HT-29 (cell line): ENCODE measurements around the gene NTN4. TPM values are rescaled to one million over a fixed set of nuclear protein-coding genes. Genes with fewer than 3 reads are reported as not detected.
"Not testable (repeated sequence)": the region's sequence is repeated elsewhere in the genome, so short reads cannot be mapped to it uniquely, and the experiment has no call there.

Experiments
- DNase-seq: peaks from one replicate; pipeline ENCODE4 v3.0.0-alpha.2; 2015; ENCODE audit warnings: low spot score
- total RNA-seq: library from RNA; depleted of rRNA; stranded (reverse); fragments of >200 nt; shearing (Covaris generic); gene quantifications from 2 replicates; pipeline ENCODE4 v1.2.3, GENCODE V29; 2014; rRNA removed

Gene NTN4
- total RNA-seq = 17.1 and 18.1 TPM in 2 replicates

DNA sequence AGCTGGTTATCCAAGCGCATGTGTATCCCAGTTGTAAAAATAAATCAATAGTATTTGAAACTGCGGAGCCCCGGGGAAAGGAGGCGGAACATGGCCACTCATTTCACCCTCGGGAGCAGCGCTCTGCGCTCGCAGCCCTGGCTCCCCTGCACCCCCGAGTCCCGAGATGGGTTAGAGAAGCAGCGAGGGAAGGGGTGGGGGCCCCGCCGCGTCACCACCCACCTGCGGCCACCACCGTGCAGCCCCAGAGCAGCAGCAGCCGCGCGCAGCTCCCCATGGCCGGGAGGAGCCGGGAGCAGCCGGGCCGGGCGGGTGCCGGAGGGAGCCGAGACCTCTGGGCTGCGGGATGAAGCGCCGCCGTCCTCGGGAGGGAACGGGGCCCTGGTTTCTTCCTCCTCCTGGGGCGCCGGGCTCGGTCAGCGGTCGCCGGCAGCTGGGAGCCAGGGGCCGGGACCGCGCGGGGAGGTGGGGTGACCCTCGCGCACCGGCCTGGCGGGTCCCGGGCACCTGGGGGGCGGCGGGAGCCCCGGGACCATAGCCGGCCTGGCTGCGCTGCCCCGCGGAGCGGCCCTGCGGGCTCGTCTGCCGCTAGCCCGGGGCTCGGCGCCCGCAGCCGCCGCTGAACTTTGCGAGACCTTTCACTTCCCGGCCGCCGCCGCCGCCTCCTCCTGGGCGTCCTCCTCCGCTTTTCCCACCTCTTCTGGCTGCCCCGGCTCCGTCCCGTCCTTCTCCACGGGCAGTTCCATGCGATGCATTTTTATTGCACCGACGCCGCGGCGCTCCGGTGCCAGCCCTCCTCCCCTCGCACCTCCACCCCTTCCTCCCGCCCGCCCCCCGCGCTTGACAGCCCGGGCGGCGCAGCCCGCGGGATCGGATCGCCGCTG is at the start of gene NTN4:
NTN4 (minus strand) TSS at position 732 of the 884 bp plus-strand sequence; CDS start at position 277, 455 bp downstream.
- DNase-seq = peak; percentile 39

DNA sequence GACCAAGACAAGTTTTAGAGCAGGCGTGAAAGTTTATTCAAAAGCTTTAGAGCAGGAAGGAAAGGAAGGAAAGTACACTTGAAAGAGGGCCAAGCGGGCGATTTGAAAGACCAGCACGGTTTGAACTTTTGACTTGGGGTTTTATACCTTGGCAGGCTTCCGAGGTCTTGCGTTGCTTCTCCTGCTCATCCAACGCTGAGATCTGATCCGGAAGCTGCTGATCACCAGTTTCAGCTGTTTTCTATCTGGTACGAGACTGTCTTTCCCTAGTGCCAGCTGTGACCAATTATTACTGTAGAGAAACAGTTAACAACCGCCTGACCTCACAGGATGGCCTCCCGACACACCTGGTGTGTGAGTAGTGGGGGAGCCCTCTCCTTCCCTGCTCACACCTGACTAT is 47.6 kb upstream of the NTN4 start:
- DNase-seq = peak; percentile 70

DNA sequence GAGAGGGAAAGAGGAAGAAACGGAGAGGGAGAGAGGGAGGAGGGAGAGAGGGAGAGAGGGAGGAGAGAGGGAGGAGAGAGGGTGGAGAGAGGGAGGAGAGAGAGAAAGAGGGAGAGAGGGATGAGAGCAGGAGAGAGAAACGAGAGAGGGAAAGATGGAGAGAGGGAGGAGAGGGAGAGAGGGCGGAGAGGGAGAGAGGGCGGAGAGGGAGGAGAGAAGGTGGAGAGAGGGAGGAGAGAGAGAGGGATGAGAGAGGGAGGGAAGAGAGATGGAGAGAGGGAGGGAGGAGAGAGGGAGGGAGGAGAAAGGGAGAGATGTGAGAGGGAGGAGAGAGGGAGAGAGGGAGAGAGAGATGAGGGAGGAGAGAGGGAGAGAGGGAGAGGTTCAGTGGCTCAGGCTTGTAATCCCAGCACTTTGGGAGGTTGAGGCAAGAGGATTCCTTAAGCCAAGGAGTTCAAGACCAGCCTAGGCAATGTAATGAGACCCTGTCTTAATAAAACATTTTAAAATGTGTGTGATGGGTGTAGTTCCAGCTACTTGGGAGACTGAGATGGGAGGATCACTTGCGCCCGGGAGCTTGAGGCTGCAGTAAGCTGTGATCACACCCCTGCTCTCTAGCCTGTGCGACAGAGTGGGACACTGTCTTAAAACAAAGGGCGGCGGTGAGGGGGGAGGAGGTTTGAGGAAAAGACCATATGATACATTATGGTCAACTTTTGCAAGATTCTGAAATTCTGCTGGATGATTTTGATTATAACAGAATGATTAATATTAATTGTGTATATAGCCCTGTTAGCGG is 46.9 kb upstream of the NTN4 start:
- no peak for DNase-seq

DNA sequence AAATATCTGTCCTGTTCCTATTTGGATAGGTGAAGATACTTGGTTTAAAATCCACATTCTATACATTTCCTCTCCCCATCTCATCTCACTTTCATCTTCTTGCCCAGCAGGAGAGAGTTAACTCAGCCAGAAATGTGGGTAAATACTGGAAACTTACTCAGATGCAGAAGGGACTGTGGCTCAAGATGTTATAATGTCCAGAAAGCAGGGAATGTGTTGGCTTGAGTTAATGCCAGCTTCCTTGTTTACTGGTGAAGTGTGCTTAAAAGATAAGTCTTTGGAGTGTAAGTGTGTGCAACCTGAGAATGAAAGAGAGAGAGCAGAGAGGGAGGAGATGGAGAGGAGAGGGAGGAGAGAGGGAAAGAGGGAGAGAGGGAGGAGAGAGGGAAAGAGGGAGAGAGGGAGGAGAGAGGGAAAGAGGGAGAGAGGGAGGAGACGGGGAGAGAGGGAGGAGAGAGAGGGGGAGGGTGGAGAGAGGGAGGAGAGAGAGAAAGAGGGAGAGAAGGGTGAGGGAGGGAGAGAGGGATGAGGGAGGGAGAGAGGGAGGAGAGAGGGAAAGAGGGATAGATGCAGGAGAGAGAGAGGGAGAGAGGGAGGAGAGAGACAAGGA is 46.2 kb upstream of the NTN4 start:
- peak; percentile 41 for DNase-seq

DNA sequence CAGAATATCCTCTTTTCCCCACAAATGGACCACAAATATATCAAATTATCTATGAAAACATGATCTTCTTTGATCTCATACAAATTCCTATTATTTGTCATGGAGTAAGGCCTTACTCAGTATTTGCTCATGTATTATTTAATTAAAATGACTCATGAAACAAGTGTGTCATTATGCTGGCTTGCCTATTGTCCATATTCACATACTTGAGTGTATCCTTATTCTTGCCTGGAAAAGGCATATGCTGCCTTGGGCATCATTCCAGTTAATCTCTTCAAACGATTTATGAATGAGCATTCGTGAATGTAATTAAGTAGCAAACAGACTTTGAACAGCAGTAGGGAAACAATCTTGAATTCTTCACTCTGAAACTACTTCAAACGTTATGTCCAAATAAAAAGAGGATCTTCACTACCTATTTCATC is 45.6 kb upstream of the NTN4 start:
- DNase-seq = no peak

DNA sequence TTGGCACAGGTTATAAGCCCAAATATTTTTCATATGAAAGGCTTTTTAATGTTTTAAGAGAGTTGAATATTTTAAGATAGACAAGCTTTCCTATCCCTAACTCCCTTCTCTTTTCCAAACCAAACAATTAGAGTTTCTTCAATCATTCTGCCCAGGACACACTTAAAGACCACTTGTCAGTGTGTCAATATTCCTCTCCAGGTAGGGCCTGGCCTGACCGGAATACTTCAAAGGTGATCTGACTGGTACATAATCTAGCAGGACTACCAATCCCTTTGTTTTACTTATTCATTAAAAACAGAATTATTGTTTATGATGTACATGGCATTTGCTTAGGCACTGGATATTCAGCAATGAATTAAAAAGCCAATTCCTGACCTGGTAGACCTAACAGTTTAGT is 44.0 kb upstream of the NTN4 start:
- DNase-seq = no peak

DNA sequence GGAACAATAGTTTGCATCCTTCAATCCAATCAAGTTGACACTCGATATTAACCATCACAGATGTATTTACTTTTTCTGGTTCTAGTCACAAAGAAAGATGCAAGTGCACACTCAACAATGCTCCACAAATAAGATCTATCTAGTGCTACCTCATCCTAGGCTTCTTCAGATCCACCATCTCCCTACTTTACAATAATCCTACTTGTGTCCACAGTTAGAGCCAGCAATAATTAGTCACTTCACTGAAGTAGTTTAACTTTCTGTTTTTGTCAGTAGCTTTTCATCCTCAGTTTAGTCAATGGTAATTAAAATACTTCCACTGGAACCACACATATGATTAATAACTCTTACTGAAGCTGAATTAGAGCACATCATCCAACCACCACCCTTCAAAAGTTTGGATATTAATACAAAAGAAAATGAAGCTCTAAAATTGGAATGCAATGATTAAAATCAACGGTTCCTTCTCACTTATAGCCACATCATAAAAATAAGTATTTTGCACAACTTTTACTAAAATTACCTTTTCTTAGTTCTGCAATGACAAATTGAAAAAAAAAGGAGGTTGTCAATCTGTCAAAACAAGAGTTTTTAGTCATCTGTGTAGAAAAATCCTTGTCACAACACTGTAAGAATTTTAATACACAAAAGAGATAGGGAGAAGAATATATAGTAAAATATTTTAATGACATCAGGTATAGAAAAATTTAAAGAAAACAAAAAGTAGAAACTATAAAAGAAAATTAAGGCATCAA is 39.9 kb upstream of the NTN4 start:
- DNase-seq = no peak

DNA sequence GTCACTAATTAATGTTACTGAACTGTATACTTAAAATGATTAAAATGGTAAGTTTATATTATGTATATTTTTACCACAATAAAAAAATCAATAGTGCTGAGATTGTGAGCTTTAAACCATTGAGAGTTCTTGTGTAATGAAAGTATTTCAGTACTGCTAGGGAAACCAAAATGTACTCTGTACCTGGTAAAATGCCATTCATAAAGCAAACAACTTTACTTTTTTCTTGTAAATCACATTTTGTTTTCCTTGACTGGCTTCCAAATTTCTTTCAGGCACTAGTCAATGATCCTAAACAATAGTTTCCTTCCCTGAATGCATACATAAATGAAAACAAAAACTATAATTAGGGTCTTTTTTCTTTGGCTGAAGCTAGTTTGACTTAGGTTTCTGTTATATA is 38.8 kb upstream of the NTN4 start:
- DNase-seq = no peak

DNA sequence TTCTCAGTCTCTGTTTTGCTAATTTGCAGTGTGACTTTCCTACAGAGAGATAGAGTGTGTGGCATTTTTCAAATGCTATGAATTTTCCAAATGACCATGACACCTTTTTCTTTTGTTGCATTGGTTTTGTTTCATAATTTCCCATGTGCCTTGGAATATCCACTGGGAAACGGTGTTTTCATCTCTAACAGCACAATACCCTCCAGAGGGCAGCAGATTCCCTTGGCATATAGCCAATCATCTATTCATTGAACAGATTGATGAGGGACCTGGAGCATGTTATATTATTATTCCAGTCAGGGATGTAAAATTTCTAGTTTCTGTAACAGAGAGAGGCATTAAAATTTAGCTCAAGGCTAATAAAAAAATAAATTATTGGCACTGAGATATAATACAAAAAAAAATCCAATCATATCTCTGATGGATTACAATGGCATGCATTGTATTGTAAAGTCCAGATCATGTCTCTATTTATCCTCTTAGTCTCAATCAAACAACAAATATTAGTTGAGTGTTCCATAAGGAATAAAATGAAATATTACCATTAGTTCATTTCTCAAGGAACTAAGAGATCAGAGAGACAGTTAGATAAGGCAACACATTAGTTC is 29.6 kb upstream of the NTN4 start:
- DNase-seq = peak; percentile 87

DNA sequence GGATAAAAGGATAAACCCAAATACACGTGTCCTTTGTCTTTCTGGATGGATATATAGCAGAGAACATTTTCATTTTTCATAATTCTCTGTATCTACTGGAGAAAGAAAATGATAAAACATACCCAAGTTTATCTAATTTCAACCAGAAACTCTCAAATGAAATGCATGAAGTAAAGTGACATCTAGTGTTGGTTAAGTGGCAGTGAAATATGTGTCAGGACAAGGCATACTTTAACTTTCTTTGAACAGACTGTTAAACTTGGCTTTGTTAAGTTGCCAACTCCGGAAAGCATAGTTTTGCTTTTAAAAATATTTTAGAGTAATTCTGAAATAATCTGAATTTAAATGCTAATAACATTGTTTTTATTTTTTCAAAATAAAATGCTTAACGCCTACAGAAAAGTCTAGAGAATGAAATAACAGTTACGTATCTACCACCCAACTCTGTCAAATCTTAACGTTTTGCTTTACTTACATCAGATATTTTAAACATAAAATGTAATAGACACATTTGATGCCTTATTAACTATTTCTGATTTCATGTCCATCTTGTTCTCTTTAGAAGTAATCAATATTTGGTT is 25.2 kb upstream of the NTN4 start:
- DNase-seq = peak; percentile 66

DNA sequence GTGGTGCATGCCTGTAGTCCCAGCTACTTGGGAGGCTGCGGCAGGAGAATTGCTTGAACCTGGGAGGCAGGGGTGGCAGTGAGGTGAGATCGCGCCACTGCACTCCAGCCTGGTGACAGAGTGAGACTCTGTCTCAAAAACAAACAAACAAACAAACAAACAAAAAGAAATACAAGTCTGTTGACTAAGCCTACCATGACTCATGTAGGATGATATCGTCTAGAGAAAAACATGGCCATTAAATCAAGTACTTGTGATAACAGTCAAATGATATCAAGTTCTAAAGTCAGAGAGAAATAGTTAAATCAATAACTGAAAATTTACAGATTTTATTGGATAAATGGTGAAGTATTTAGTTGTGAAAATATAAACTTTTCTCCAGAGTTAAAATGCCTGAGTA is 21.6 kb upstream of the NTN4 start:
- DNase-seq = not testable (repeated sequence)

DNA sequence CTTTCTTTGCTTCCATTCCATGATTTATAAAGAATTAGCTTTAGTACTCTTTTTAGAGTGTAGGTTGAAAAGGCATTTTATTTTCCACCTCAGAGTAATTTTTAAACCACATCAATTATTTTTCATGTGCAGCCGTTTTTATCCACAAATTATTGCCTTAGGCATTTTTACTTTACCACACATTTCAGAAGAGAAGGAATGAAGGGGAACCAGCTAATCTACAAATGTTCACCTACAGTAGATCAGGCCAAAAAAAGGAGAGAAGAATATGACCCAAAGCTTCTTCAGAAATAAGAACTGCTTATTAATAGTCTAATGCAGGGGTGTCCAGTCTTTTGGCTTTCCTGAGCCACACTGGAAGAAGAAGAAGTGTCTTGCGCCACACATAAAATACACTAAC is 19.8 kb upstream of the NTN4 start:
- DNase-seq = no peak

DNA sequence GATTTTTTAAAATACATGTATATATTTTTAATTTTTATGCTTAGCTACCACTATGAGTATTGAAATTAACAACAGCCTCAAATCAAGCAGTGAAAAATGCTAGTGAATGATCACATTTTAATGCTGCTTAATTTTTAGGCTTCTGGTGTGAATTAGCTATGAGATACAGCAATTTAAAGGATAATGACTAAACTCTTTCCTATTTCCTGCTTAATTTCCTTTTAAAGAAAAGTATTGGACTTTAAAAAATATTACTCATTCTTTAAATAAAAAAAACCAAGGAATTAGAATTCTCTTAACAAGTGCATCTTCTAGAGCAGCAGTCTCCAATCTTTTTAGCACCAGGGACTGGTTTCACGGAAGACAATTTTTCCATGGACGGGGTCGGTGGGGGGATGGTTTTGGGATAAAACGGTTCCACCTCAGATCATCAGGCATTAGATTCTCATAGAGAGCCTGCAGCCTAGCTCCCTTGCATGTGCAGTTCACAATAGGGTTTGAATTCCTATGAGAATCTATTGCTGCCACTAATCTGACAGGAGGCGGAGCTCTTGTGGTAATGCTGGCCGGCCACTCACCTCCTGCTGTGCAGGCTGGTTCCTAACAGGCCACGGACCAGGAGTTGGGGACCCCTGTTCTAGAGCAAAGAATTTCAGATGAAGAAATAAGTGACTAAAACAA is 18.6 kb upstream of the NTN4 start:
- DNase-seq = no peak

DNA sequence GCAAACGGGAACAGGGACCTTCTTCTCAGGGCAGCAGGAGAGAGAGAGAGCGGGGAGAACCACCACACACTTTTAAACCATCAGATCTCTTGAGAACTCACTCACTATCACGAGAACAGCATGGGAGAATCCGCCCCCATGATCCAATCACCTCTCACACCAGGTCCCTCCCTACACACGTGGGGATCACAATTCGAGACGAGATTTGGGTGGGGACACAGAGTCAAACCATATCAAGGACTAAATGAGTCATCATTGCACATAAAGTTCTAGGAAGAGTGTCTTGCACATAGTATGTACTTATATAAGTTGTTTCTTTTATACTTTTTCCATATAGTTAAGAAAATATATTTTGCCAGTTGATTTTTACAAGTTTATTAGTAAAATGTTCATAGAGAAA is 17.6 kb upstream of the NTN4 start:
- no peak for DNase-seq

DNA sequence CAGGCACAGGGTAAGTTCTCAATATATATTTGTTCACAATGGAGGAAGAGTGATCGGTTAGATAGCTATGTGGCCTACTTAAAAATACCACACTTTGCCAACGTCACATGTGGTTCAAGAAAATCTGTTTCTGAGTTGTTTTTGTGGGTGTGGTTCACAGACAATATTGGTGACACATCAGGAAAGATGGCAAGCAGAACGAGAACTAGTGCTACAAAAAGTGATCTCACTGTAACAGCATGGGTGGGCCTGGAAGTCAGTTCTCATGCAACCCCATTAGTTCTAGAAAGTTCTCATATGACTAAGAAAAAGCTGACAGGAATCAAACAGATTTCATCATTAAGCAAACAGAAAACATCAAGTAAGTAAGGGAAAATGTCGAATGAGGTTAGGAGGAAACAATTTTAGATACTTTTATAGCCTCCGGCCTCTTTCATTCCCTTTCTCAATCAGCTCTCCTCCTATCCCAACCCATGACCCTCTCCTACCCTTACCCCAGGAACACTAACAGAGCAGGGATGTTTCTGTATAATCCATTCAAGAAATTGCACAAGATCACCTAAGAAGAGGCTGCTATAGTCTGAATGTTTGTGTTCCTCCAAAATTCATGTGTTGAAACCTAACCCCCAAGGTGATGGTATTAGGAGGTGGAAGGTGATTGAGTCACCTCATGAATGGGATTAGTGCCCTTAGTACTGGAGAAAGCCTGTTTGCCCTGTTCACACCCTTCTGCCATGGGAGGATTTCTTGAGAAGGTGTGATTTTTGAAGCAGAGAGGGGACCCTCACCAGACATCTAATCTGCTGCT is 15.5 kb upstream of the NTN4 start:
- DNase-seq = peak; percentile 71

DNA sequence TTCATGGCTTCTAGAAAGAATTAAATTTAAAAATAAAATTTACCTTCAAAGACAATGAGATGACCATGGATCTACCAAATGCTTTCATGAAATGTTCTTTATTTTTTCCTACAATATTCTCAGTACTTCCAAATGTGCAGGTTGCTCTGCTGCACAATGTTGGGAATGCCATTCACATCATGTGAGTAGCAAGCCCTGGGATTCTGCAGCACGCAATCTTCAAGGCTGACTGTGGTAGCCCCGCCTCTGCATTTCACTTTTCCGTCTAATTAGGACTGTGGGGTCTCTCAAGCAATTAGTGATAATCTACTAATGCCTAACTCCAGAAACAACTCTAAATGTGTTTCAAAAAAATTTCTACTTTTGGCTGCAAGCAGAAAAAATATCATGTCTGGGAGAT is 13.7 kb upstream of the NTN4 start:
- no peak for DNase-seq

DNA sequence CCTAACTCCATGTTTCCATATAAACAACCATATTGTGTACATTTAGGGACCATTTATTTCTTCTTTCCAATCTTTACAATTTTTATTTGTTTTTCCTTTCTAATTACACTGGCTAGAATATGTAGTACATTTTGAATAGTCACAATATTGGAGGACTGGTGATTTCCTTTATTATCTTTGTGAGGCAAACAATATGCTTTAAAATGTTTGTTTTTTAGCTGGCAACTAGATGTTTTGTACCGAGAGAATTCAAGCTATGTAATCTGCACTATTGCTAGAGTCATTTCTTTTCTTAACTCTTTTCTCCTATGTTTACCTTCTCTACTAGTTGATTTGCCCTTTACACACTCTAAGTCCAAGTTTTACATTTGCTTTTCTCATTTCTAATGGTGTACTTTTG is 13.3 kb upstream of the NTN4 start:
- DNase-seq = no peak

DNA sequence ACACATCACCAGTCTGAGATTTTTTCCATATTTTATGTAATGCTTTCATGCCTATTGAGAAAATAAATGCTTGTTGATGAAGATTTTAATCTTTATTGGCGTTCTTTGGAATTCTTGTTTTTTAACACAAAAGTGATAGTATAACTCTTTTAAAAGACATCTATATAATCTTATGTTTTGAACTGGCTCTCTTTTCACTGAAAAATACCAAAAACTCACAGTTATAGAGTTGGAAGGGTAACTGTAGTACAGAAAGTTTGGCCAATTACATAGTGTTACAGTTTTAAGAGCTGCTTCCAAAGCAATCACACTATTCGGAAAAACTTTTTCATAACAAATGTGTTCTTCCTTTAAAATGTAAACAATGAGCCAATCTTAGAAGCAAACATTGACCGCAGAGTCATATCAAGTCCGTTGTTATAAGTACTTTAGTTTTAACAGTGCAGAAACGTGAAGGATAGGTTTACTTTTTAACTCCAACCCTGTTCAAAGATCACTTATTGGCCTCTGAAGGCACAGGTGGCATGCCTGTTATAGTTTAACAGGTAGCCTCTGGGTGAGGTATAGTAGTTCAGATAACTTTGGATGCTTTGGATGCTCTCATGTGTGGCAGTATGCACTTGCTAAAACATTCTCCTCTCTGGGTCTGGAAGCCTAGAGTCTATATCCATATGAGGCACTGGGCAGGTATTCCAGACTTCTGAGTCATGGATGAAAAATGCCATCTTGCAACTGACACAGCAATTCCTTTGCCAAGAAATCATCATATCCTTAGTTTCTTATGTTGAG is 12.1 kb upstream of the NTN4 start:
- DNase-seq = peak; percentile 82

DNA sequence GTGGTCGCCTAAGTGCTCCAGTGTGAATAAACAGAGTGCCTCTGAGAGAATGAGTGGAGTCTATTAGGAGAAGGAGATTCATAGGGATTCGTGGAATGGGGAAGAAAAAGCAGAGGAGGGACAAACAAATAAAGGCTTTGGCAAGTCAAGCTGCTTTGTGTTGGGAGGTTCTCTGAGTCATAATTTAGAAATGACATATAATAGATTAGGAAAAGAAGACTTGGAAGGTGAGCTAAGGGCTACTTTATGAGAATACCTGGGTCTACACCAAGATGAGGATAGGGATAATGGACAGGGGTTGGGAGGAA is 6.4 kb upstream of the NTN4 start:
- peak; percentile 72 for DNase-seq
